NCI-H526 treated with DMSO at 0.1 percent for 48 hours (cell line): ENCODE measurements around the gene CEP97.
"Not testable (repeated sequence)": the region's sequence is repeated elsewhere in the genome, so short reads cannot be mapped to it uniquely, and the experiment has no call there.

Experiments used
- DNase-seq: peaks from one replicate; lab custom pipeline; 2025; lab: John Stamatoyannopoulos, UW

The CEP97 gene

DNA sequence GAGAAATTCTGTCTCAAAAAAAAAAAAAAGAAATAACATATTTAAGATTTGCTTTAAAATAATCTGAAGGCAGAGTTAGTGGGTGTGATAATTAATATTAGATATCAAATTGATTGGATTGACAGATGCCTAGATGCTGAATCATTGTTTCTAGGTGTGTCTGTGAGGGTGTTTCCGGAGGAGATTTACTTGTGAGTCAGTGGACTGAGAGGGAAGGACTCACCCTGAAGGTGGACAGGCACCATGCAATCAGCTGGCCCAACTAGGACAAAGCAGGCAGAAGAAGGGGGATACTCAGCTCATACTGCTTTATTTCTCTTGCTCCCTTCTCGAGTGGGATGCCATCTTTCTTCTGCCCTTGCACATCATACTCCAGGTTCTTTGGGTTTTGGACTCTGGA, 21.2 kb upstream of the CEP97 start:
- DNase-seq, result no peak

GRCh38 chr3:101704639-101705038, 19.8 kb upstream of the CEP97 start:
- DNase-seq, result not testable (repeated sequence)

DNA sequence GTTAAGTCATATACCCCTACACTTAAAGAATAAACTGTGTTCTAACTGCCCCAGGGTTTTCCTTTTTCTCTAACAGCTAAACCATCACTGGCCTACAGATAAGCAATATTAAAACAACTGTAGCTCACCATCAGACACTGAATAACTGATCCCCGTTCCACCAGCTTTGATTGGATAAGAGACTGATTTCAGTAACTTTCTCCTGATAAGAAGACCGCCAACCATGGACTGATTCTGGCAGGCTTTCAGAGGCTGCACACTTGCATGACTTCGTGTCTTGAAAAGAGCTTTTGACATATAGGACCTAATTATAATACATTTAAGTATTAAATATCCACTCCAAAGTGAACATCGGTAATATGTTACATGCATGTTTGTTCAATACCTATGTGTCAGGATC, 15.3 kb upstream of the CEP97 start:
- DNase-seq, result no peak

- DNase-seq, result no peak
Observed at GRCh38 chr3:101718455-101718854, 6.0 kb upstream of the CEP97 start.

DNA sequence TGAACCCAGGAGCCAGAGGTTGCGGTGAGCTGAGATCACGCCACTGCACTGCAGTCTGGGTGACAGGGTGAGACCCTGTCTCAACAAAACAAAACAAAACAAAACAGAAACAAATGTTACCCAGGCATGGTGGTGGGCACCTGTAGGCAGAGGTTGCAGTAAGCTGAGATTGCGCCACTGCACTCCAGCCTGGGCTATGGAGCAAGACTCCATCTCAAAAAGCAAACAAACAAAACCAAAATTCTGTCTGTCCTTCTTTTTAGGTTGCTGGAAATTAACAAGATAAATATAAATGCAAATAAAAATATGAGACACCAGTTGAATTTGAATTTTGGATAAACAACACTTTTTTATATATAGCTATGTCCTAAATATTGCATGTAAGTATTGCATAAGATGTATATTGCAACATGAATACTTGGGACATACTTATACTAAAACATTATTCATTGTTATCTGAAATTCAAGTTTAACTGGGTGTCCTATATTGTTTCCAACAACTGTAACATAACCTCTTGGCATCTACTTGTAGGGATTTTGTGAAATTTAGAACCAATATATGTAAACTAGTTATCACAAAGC, 4.7 kb upstream of the CEP97 start:
- DNase-seq, result no peak

- DNase-seq, result no peak
Observed at GRCh38 chr3:101720851-101721840, 3.3 kb upstream of the CEP97 start.

- no peak for DNase-seq
Observed at GRCh38 chr3:101722394-101723173, 1.8 kb upstream of the CEP97 start.

- no peak for DNase-seq
Observed at GRCh38 chr3:101725194-101725889, 928 bp downstream of the CEP97 start.

- DNase-seq, result no peak
Observed at GRCh38 chr3:101725890-101726275, 1.5 kb downstream of the CEP97 start.

GRCh38 chr3:101729586-101729985, 5.2 kb downstream of the CEP97 start:
- DNase-seq, result no peak

GRCh38 chr3:101730839-101731238, 6.4 kb downstream of the CEP97 start:
- no peak for DNase-seq

DNA sequence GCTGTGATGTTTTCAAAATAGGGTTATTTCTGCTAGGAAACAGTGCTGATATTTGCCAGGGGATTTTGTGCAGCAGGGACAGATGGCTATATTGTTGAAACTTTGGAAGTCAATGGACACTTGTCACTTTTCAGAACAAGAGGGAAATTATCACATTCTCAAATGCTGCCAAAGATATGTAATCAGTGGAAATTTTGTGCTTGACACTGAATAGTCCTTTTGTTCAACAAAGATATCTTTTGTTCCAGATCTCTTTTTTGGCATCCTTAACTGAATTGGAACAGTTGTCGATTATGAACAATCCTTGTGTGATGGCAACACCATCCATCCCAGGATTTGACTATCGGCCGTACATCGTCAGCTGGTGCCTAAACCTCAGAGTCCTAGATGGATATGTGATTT, 7.8 kb downstream of the CEP97 start:
- DNase-seq, result no peak

- no peak for DNase-seq
Observed at GRCh38 chr3:101735833-101736232, 11.4 kb downstream of the CEP97 start.

DNA sequence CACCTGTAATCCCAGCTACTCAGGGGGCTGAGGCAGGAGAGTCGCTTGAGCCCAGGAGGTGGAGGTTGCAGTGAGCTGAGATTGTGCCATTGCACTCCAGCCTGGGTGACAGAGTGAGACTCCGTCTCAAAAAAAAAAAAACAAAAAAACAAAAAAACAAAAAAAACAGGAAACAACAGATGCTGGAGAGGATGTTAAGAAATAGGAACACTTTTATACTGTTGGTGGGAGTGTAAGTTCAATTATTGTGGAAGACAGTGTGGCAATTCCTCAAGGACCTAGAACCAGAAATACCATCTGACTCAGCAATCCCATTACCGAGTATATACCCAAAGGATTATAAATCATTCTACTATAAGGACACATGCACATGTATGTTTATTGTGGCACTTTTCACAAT, 17.5 kb downstream of the CEP97 start:
- not testable (repeated sequence) for DNase-seq

DNA sequence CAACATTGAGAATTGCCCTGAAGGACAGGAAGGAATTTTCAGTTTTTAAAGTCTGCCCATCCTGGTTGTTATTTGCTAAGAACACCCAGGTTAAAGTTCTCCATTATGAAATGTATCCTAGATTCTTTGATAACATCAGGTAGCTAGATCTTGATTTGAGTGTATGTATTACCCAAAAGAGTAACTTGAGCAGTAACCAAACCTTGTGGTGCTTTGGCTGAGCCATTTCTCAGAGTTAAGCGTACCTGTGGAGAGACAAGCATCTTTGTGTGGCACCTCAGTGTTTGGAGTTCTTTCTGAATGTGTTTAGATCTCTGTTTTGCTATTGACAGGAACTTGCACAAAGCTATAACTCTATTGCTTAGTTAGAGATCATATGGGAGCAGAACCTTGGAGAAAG, 20.4 kb downstream of the CEP97 start:
- no peak for DNase-seq

DNA sequence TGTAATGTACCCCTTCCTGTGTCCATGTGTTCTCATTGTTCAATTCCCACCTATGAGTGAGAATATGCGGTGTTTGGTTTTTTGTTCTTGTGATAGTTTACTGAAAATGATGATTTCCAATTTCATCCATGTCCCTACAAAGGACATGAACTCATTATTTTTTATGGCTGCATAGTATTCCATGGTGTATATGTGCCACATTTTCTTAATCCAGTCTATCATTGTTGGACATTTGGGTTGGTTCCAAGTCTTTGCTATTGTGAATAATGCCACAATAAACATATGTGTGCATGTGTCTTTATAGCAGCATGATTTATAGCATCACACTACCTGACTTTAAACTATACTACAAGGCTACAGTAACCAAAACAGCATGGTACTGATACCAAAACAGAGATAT, 21.5 kb downstream of the CEP97 start:
- not testable (repeated sequence) for DNase-seq

- not testable (repeated sequence) for DNase-seq
Observed at GRCh38 chr3:101753386-101754113, 29.1 kb downstream of the CEP97 start.

- DNase-seq, result no peak
Observed at GRCh38 chr3:101758224-101758623, 33.8 kb downstream of the CEP97 start.

GRCh38 chr3:101762041-101762646, 37.7 kb downstream of the CEP97 start:
- no peak for DNase-seq

DNA sequence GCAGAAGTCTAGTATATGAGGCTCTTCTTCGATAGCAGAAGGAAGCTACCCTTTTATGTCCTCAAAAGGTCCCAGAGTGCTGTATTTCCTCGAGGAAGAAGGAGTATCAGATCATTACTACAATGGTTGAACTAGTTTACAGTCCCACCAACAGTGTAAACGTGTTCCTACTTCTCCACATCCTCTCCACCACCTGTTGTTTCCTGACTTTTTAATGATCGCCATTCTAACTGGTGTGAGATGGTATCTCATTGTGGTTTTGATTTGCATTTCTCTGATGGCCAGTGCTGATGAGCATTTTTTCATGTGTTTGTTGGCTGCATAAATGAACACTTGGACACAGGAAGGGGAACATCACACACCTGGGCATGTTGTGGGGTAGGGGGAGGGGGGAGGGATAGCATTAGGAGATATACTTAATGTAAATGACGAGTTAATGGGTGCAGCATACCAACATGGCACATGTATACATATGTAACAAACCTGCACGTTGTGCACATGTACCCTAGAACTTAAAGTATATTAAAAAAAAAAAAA, 53.4 kb downstream of the CEP97 start:
- DNase-seq, result not testable (repeated sequence)
